Coronary artery (tissue), 2 donors: ENCODE data around the gene PRELID1.
"Not testable (repeated sequence)": the region's sequence is repeated elsewhere in the genome, so short reads cannot be mapped to it uniquely, and the experiment has no call there.

Experiments used
- DNase-seq: peaks from one replicate; pipeline ENCODE4 v3.0.0-alpha.2; 2017; ENCODE audit warnings: low spot score
- H3K27ac ChIP-seq, 2 donors: fragments of 200-600 bp; sonication (generic); one replicate each; pipeline ENCODE4 v1.5.1; 2016 to 2019
- H3K4me3 ChIP-seq: fragments of 200-600 bp; sonication (generic); 2 replicates; pipeline ENCODE4 v1.5.1; 2016; ENCODE audit warnings: mild to moderate bottlenecking, moderate library complexity
- TF ChIP-seq, protein P1 (sequence below): fragments of 200-600 bp; sonication (generic); IDR thresholded peaks from one replicate; pipeline ENCODE4 v1.5.1; 2019; ENCODE audit warnings: antibody characterized with exemption

PRELID1 gene, protein sequence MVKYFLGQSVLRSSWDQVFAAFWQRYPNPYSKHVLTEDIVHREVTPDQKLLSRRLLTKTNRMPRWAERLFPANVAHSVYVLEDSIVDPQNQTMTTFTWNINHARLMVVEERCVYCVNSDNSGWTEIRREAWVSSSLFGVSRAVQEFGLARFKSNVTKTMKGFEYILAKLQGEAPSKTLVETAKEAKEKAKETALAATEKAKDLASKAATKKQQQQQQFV

DNA sequence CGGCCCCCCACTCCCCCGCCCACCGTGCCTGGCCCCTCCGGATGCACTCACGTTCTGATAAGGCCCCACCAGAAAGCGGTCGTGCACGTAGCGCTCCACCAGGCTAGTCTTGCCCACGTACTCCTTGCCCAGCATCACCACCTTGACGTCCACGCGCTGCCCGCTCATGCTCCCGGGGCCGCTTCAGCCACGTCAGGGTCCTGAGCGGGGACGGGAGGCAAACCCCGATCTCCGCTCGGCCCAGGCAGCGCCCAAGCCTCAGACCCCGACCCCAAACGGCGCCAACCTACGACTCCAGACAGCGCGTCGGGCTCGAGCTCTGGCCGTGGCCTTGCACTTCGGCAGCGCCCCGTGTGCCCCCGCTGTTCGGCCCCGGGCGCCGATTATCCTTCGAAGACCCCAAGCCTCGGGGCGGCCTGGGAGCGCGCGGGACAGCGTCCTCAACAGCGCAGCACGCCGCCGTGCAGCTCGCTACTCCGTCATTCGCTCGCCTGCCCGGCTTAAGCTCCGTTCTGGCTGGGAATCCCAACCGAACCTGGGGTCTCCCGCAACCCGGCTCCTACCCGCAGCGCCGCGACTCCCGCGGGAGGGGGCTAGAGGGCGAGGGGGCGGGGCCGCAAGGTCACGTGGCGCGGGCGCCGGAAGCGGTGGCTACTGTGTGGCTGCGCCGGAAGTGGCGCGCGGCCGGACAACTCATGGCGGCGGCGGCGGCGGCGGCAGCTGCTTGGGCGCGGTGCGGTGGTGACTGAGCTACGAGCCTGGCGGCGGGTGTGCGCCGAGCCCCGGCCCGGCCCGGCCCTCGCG, at the start of gene PRELID1, which contains the start of gene RAB24:
PRELID1 (plus strand) TSS at position 679 of the 804 bp plus-strand sequence. CDS start 187 bp downstream, outside the sequence.
RAB24 (minus strand) TSS at position 599 of the 804 bp plus-strand sequence; CDS start at position 168, 431 bp downstream.
- TF ChIP-seq, protein P1, sequence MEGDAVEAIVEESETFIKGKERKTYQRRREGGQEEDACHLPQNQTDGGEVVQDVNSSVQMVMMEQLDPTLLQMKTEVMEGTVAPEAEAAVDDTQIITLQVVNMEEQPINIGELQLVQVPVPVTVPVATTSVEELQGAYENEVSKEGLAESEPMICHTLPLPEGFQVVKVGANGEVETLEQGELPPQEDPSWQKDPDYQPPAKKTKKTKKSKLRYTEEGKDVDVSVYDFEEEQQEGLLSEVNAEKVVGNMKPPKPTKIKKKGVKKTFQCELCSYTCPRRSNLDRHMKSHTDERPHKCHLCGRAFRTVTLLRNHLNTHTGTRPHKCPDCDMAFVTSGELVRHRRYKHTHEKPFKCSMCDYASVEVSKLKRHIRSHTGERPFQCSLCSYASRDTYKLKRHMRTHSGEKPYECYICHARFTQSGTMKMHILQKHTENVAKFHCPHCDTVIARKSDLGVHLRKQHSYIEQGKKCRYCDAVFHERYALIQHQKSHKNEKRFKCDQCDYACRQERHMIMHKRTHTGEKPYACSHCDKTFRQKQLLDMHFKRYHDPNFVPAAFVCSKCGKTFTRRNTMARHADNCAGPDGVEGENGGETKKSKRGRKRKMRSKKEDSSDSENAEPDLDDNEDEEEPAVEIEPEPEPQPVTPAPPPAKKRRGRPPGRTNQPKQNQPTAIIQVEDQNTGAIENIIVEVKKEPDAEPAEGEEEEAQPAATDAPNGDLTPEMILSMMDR = no peak
- peak within 1 kb of the TSS; percentile 29 to 91 for H3K27ac ChIP-seq
- peak within 1 kb of the TSS; percentile 95 for H3K4me3 ChIP-seq
- peak; percentile 89 for DNase-seq

DNA sequence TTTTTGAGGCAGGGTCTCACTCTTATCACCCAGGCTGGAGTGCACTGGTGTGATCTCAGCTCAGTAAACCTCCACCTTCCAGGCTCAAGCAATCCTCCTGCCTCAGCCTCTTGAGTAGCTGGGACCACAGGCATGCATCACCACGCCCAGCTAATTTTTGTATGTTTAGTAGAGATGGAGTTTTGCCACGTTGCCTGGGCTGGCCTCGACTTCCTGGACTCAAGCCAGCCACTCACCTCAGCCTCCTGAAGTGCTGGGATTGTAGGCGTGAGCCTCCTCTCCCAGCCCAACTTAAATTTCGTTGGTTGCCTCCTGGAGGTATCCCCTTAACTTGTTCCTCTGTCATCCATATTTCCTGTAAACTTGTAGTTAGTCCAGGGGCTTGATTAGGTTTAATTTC, 47.3 kb upstream of the PRELID1 start:
- no peak for DNase-seq
- no peak overlapping the region for H3K27ac ChIP-seq
- TF ChIP-seq, protein P1 = no peak
- H3K4me3 ChIP-seq = no peak overlapping the region

DNA sequence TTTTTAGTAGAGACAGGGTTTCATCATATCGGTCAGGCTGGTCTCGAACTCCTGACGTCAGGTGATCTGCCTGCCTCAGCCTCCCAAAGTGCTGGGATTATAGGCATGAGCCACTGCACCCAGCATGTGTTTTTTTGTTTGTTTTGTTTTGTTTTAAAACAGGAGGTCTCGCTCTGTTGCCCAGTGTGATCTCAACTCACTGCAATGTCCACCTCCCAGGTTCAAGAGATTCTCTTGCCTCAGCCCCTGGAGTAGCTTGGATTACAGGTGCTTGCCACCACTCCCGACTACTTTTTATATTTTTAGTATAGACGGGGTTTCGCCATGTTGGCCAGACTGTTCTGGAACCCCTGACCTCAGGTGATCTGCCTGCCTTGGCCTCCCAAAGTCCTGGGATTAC, 44.9 kb upstream of the PRELID1 start:
- not testable (repeated sequence) for H3K4me3 ChIP-seq, DNase-seq, H3K27ac ChIP-seq

DNA sequence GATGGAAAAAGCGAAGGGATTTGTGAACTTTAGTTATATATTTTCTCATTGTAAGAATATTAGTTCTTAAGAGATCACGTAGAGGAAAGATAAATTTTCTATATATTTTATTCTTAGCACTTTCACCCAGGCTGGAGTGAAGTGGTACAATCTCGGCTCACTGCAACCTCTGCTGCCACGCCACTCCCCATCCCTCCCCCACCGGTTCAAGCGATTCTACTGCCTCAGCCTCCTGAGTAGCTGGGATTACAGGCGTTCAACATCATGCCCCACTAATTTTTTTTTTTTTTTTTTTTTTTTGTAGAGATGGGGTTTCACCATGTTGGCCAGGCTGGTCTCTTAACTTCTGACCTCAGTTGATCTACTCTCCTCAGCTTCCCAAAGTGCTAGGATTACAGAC, 42.6 kb upstream of the PRELID1 start:
- no peak for DNase-seq
- no peak overlapping the region for H3K4me3 ChIP-seq
- H3K27ac ChIP-seq = no peak overlapping the region
- TF ChIP-seq, protein P1 = no peak

DNA sequence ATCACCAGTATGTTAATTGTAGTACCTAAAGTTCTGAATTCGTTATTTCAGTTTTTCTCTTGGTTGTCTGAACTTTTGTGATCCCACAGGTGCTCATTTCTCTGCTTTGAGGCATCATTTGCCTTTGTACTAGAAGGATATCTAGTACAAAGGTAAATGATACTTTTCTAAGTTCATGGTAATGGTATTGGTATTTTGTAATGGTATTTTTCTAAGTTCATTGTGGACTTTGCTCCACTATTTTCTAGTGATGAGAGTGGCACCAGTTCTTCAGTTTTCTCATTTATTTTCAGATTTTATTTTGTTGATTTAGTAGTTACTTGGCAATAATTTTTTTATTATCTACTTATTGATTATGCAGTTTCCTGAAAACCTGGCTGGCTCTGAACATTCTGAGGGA, 42.1 kb upstream of the PRELID1 start:
- DNase-seq = no peak

DNA sequence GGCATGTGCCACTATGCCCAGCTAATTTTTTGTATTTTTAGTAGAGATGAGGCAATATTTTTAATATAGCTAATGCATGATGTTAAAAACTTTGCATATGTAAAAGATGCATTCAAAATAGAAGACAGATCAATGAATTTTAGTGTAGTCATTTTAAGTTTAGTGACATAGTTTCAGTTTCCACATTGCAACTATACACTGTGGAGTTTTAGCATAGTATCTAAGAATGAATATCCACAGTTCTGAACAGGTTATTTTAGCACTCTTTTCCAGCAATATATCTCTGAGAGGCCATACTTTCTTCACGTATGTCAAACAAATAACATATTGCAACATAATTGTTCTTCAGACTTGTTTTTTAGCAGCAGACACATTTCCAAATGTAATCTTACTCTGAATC, 39.4 kb upstream of the PRELID1 start:
- H3K27ac ChIP-seq = no peak overlapping the region
- no peak overlapping the region for H3K4me3 ChIP-seq
- DNase-seq = no peak
- TF ChIP-seq, protein P1 = no peak

More for the DNA sequence above, 42.1 kb upstream of the PRELID1 start:
- Histone ChIP-seq H3K27ac (no peak overlapping the region), H3K4me3 (no peak overlapping the region)
- TF ChIP-seq, protein P1 = no peak

DNA sequence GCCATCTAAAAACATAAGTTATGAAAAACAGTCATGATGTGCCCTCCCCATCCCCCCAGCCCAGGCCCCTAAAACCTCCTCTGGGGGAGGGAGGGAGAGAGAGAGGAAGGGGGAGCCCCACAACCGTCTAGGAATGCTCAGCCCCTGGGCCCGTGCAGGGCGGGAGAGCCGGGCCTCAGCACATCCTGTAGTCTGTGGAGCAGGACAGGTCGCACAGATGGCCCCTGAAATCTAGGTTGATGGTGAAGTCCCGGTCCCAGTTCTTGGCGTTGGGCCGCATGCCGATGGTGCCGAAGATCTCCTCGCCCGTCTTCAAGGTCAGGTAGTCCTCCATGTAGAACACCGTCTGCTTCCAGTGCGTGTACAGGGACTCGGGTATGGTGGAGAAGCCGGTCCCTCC, 38.2 kb upstream of the PRELID1 start:
- TF ChIP-seq, protein P1 = no peak
- H3K4me3 ChIP-seq = no peak overlapping the region
- no peak for DNase-seq

More for the DNA sequence above, 38.2 kb upstream of the PRELID1 start:
- H3K27ac ChIP-seq = no peak overlapping the region
